HepG2 (cell line): Measurements from ENCODE around the gene TRPM5. TPM values are rescaled to one million over a fixed set of nuclear protein-coding genes. Genes with fewer than 3 reads are reported as not detected.

Experiments used
- ATAC-seq: fragments of 200-7000 bp; cut with Tn5 transposase; 3 replicates; pipeline ENCODE4 v1.9.1; 2020; ENCODE audit warnings: mild to moderate bottlenecking, moderate library complexity
- BruUV-seq: library from RNA; stranded (reverse); fragments of 400-500 nt; replicated peaks from 2 replicates; lab custom pipeline; 2021; lab: Mats Ljungman, UMichigan
- CTCF ChIA-PET: fragments of 300-600 bp; formaldehyde crosslinking; extraction: SDS; loops from one replicate; lab custom pipeline; 2021; ENCODE audit warnings: low total read pairs, inconsistent platforms, low intra/inter-chr PET ratio; lab: Yijun Ruan, JAX
- POLR2A ChIA-PET: fragments of 350-600 bp; sonication (Branson Sonifier 250); formaldehyde crosslinking; loops from one replicate; lab custom pipeline; 2020; ENCODE audit warnings: antibody characterized with exemption, inconsistent platforms; lab: Yijun Ruan, JAX
- DNase-seq: peaks from one replicate; pipeline ENCODE4 v3.0.0-alpha.2; 2015; ENCODE audit warnings: low spot score
- FAIRE-seq: peaks from 3 replicates; lab custom pipeline; 2011; peaks lifted over from hg19 to GRCh38; lab: Jason Lieb, UNC
- H2AFZ ChIP-seq: one replicate; pipeline ENCODE4 v1.6.1; 2011; ENCODE audit warnings: low read length, inconsistent platforms
- H3K27ac ChIP-seq: fragments of 300-600 bp; 3 replicates; pipeline ENCODE4 v1.8.0; 2011; ENCODE audit warnings: mixed run types, mild to moderate bottlenecking, mixed read lengths, low read length, inconsistent platforms; ENCODE audit not compliant: insufficient read depth; ENCODE audit errors: extremely low read length
- H3K27me3 ChIP-seq, 2 experiments: fragments of 200-600 bp in 1 of 2; 2 replicates in 1 of 2; 3 replicates in 1 of 2; pipeline versions ENCODE4 v1.6.0 to v1.8.0; 2011; ENCODE audit warnings: low read length in 2 of 2, mild to moderate bottlenecking in 2 of 2, moderate library complexity in 2 of 2, inconsistent platforms in 1 of 2; ENCODE audit not compliant: insufficient read depth in 2 of 2, control insufficient read depth in 1 of 2
- H3K36me3 ChIP-seq, 2 experiments: fragments of 200-600 bp in 1 of 2; replicated peaks in 1 of 2; 2 replicates in 1 of 2; 3 replicates in 1 of 2; pipeline versions ENCODE4 v1.5.1 to v1.8.0; 2011; ENCODE audit warnings: low read length in 2 of 2, inconsistent platforms in 1 of 2; ENCODE audit not compliant: insufficient read depth in 2 of 2, control insufficient read depth in 1 of 2
- H3K4me1 ChIP-seq: 2 replicates; pipeline ENCODE4 v1.5.1; 2012; ENCODE audit warnings: low read length, inconsistent platforms; ENCODE audit not compliant: insufficient read depth
- H3K4me2 ChIP-seq: 2 replicates; pipeline ENCODE4 v1.6.0; 2011; ENCODE audit warnings: low read depth, low read length, inconsistent platforms
- H3K4me3 ChIP-seq, 3 experiments: fragments of 200-600 bp in 1 of 3; sonication (generic), shearing (Covaris generic) in 1 of 3; replicated peaks in 1 of 3; 2 replicates each; pipeline ENCODE4 v1.5.1; 2011 to 2016; ENCODE audit warnings: low read length in 3 of 3, inconsistent platforms in 2 of 3, low read depth in 2 of 3, mild to moderate bottlenecking in 2 of 3, control low read depth in 1 of 3, mixed read lengths in 1 of 3; ENCODE audit not compliant: insufficient read depth in 1 of 3
- H3K79me2 ChIP-seq: one replicate; pipeline ENCODE4 v1.6.1; 2011; ENCODE audit warnings: low read length, inconsistent platforms; ENCODE audit not compliant: insufficient read depth
- H3K9ac ChIP-seq: 2 replicates; pipeline ENCODE4 v1.6.0; 2011; ENCODE audit warnings: mild to moderate bottlenecking, low read depth, low read length, inconsistent platforms; ENCODE audit not compliant: insufficient read depth
- H3K9me3 ChIP-seq: 2 replicates; pipeline ENCODE4 v1.5.1; 2012; ENCODE audit warnings: mild to moderate bottlenecking, low read length
- H4K20me1 ChIP-seq: 2 replicates; pipeline ENCODE4 v1.6.0; 2011; ENCODE audit warnings: inconsistent platforms, mild to moderate bottlenecking, low read length, moderate library complexity; ENCODE audit not compliant: insufficient read depth
- DMAP1 ChIP-seq: IDR thresholded peaks from 2 replicates; pipeline ENCODE4 v1.6.1; 2016
- GPBP1L1 ChIP-seq: sonication (generic); formaldehyde crosslinking; IDR thresholded peaks from 2 replicates; pipeline ENCODE4 v1.5.0; 2020; ENCODE audit warnings: mild to moderate bottlenecking, missing genetic modification reagents
- HNRNPUL1 ChIP-seq: fragments of 200-400 bp; formaldehyde crosslinking; IDR thresholded peaks from 2 replicates; pipeline ENCODE4 v1.6.1; 2017; ENCODE audit warnings: low read depth, mild to moderate bottlenecking, low read length, moderate library complexity
- RFX5 ChIP-seq: IDR thresholded peaks from 2 replicates; pipeline ENCODE4 v1.6.1; 2011; ENCODE audit warnings: low read depth, low read length, improper control_type of control experiment
- SCMH1 ChIP-seq: sonication (generic); formaldehyde crosslinking; IDR thresholded peaks from 2 replicates; pipeline ENCODE4 v1.9.0; 2021; ENCODE audit warnings: missing genetic modification reagents, mild to moderate bottlenecking, borderline replicate concordance
- SMAD1 ChIP-seq: sonication (generic); formaldehyde crosslinking; IDR thresholded peaks from 2 replicates; pipeline ENCODE4 v1.4.0; 2020; ENCODE audit warnings: missing genetic modification reagents, low read depth, mild to moderate bottlenecking, borderline replicate concordance
- TAF1 ChIP-seq: sonication (generic); formaldehyde crosslinking; IDR thresholded peaks from 2 replicates; pipeline ENCODE4 v1.4.0; 2020; ENCODE audit warnings: missing genetic modification reagents
- THAP7 ChIP-seq: sonication (generic); formaldehyde crosslinking; IDR thresholded peaks from 2 replicates; pipeline ENCODE4 v1.8.1; 2023; ENCODE audit warnings: mild to moderate bottlenecking, missing genetic modification reagents
- THAP8 ChIP-seq: sonication (generic); formaldehyde crosslinking; IDR thresholded peaks from 2 replicates; pipeline ENCODE4 v1.5.1; 2020; ENCODE audit warnings: missing genetic modification reagents, mild to moderate bottlenecking, borderline replicate concordance
- ZNF512 ChIP-seq: sonication (generic); formaldehyde crosslinking; IDR thresholded peaks from 2 replicates; pipeline ENCODE4 v1.4.0; 2020; ENCODE audit warnings: mild to moderate bottlenecking, missing genetic modification reagents
- ZNF660 ChIP-seq: sonication (generic); formaldehyde crosslinking; IDR thresholded peaks from 2 replicates; pipeline ENCODE4 v1.5.1; 2020; ENCODE audit warnings: mild to moderate bottlenecking, low read depth, missing genetic modification reagents, borderline replicate concordance
- ZZZ3 ChIP-seq: sonication (generic); formaldehyde crosslinking; IDR thresholded peaks from 2 replicates; pipeline ENCODE4 v1.4.0; 2020; ENCODE audit warnings: missing genetic modification reagents, mild to moderate bottlenecking, borderline replicate concordance
- WGBS: methylation state at CpG from one replicate; pipeline ENCODE4 v1.1.6; 2017; ENCODE audit warnings: low lambda C conversion rate; 5-methylcytosine and 5-hydroxymethylcytosine counted together
- in situ Hi-C: cut with HindIII; loops from 2 replicates; pipeline ENCODE4 v1.10.0; 2017; ENCODE audit warnings: low pct_unique_long_range_greater_than_20kb; ENCODE audit not compliant: extremely low pct_ligation_motif_present
- intact Hi-C: fragments of 100-400 bp; cut with micrococcal nuclease; formaldehyde crosslinking; loops from one replicate; pipeline ENCODE4 v1.10.0; 2022; ENCODE audit not compliant: unreplicated experiment
- polyA plus RNA-seq, 8 experiments: library from polyadenylated mRNA; depleted of rRNA in 3 of 8; stranded (reverse) in 7 of 8; unstranded in 1 of 8; fragments of >200 nt; fragmentation: Illumina TruSeq in 4 of 8; extraction: Trizol in 4 of 8; gene quantifications; 2 replicates each; pipeline versions ENCODE4 v1.2.1 to v1.2.3, GENCODE V29; 2011 to 2016; ENCODE audit warnings: low read depth in 4 of 8, missing spikeins in 1 of 8, mixed read lengths in 1 of 8; ENCODE audit not compliant: insufficient read depth in 1 of 8
- total RNA-seq, 5 experiments: library from RNA; depleted of rRNA; stranded (reverse); fragments of >200 nt; fragmentation: Illumina TruSeq; extraction: Trizol; gene quantifications; 2 replicates each; pipeline ENCODE4 v1.2.3, GENCODE V29; 2016; ENCODE audit warnings: low read depth in 1 of 5

Gene TRPM5
- total and polyA plus RNA-seq, 2 of the 13 experiments (the other 11 are each of a cell fraction or from before 2014, with no cell fraction given), result 0.12 TPM; not detected in 1

GRCh38 chr11:2431395-2431794, 12.9 kb downstream of the TRPM5 start:
- CTCF ChIA-PET, result interaction anchor here (4.9 kb wide), 1 partner anchor 101 kb away, joined by 111 read pairs; no protein-coding TSS in a partner anchor
- H3K9me3 ChIP-seq, result no peaks in the 10 kb centered on the region
- TF ChIP-seq SMAD1, result no peak
- TF ChIP-seq HNRNPUL1, result no peak
- TF ChIP-seq RFX5, result no peak
- no peak for TF ChIP-seq THAP8 (CRISPR knock-in tag)
- no peak for TF ChIP-seq ZZZ3 (CRISPR knock-in tag)
- TF ChIP-seq THAP7 (CRISPR knock-in tag), result no peak
- TF ChIP-seq GPBP1L1 (CRISPR knock-in tag), result no peak
- TF ChIP-seq ZNF512 (CRISPR knock-in tag), result no peak
- TF ChIP-seq ZNF660 (CRISPR knock-in tag), result no peak
- TF ChIP-seq TAF1 (CRISPR knock-in tag), result no peak
- no peak for TF ChIP-seq DMAP1 (CRISPR knock-in tag)
- no peak for TF ChIP-seq SCMH1
- TF ChIP-seq, all 625 proteins: peak for 0
- Histone ChIP-seq H4K20me1 (no peaks in the 10 kb centered on the region), H3K36me3 (no peaks in the 10 kb centered on the region), H3K79me2 (no peaks in the 10 kb centered on the region), H3K27ac (no peak overlapping the region), H3K4me2 (no peak overlapping the region), H3K9ac (no peak overlapping the region), H2AFZ (no peak overlapping the region), H3K4me1 (no peaks in the 10 kb centered on the region), H3K4me3 (no peak overlapping the region), H3K27me3 (peaks cover 10 to 60% of the 10 kb centered on the region in 2 experiments; a peak in 4 of 5 replicates)
- in situ Hi-C loops (loop anchor here (5.0 kb wide), 1 partner anchor 466 kb away; no protein-coding TSS in a partner anchor), intact Hi-C loops (no loop called here)
- WGBS, result 10% methylated on average over 1 of the region's 1 CpG
- no TSS peak for BruUV-seq
- ATAC-seq (no peak), DNase-seq (no peak), FAIRE-seq (no peak)
- POLR2A ChIA-PET, result no interaction called here
